Adrenal gland (tissue), 5 donors: ENCODE data around the gene CELF6.

ENCODE experiments used
- POLR2A ChIP-seq, 2 donors: fragments of 450-650 bp; IDR thresholded peaks; one replicate each; pipeline ENCODE4 v1.6.1; 2017; ENCODE audit warnings: antibody characterized with exemption in 2 of 2, mild to moderate bottlenecking in 2 of 2, moderate library complexity in 1 of 2
- TF ChIP-seq, protein P1 (sequence below), 6 experiments: fragments of 450-650 bp in 4 of 6; fragments of 200-600 bp in 2 of 6; sonication (generic) in 1 of 6; IDR thresholded peaks; 1 replicate in 5 of 6; 2 replicates in 1 of 6; pipeline versions ENCODE4 v1.5.1 to v1.8.0; 2016 to 2021; ENCODE audit warnings: antibody characterized with exemption in 6 of 6, mild to moderate bottlenecking in 2 of 6, moderate library complexity in 1 of 6
- donor health status: DM: no; HTN: no; CAD: no.

DNA sequence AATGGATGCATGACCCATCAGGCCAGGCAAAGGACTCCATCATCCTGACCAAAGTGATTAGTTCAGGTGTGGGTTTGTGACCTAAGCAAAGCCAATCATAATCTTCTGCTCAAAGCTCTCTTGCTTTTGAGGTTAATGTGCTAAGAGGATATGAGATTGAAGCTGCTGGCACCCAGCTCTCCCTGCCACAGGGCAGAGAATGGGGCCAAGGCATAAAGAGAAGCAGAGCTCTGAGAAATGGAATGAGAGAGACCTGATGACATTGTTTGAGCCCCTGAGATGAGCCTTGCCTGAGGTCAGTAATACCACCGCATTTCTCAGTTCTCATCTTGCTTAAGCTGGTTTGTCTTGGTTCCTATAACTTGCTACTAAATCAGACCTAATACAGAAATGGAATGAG lies 41.2 kb downstream of the CELF6 start:
- TF ChIP-seq, protein P1, sequence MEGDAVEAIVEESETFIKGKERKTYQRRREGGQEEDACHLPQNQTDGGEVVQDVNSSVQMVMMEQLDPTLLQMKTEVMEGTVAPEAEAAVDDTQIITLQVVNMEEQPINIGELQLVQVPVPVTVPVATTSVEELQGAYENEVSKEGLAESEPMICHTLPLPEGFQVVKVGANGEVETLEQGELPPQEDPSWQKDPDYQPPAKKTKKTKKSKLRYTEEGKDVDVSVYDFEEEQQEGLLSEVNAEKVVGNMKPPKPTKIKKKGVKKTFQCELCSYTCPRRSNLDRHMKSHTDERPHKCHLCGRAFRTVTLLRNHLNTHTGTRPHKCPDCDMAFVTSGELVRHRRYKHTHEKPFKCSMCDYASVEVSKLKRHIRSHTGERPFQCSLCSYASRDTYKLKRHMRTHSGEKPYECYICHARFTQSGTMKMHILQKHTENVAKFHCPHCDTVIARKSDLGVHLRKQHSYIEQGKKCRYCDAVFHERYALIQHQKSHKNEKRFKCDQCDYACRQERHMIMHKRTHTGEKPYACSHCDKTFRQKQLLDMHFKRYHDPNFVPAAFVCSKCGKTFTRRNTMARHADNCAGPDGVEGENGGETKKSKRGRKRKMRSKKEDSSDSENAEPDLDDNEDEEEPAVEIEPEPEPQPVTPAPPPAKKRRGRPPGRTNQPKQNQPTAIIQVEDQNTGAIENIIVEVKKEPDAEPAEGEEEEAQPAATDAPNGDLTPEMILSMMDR (IDR thresholded peaks at IDR 0.05), result no peak
- TF ChIP-seq POLR2A (IDR thresholded peaks at IDR 0.05), result no peak
